Measurements from ENCODE around the gene KCNJ12.

DNA sequence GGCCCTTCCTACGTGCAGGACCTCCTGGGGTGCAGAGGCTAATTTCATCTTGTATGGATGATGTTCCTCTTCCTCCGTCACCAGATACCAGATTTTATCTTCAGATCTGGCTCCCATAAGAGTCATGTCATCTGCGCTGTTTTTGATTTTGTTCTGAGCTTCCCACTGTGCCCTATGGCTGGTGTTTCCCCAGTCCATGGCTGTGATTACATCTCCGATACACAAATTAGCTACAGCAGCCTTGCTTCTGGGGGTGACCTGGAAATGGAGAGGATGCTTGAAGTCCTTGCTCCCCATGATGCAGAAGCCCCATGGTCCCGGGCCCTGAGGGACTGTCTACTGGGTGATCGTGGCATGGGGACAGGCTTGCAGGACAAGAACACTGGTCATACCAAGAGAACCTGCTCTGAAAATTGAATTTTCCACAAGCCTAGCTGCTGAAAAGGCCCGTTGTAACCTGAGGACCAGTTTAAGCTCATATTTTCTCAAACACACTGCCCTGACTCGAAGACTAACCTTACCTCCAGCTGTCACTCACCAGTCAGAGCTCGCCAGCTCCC, 69.0 kb downstream of the KCNJ12 start:
- TF ChIP-seq, protein P1, sequence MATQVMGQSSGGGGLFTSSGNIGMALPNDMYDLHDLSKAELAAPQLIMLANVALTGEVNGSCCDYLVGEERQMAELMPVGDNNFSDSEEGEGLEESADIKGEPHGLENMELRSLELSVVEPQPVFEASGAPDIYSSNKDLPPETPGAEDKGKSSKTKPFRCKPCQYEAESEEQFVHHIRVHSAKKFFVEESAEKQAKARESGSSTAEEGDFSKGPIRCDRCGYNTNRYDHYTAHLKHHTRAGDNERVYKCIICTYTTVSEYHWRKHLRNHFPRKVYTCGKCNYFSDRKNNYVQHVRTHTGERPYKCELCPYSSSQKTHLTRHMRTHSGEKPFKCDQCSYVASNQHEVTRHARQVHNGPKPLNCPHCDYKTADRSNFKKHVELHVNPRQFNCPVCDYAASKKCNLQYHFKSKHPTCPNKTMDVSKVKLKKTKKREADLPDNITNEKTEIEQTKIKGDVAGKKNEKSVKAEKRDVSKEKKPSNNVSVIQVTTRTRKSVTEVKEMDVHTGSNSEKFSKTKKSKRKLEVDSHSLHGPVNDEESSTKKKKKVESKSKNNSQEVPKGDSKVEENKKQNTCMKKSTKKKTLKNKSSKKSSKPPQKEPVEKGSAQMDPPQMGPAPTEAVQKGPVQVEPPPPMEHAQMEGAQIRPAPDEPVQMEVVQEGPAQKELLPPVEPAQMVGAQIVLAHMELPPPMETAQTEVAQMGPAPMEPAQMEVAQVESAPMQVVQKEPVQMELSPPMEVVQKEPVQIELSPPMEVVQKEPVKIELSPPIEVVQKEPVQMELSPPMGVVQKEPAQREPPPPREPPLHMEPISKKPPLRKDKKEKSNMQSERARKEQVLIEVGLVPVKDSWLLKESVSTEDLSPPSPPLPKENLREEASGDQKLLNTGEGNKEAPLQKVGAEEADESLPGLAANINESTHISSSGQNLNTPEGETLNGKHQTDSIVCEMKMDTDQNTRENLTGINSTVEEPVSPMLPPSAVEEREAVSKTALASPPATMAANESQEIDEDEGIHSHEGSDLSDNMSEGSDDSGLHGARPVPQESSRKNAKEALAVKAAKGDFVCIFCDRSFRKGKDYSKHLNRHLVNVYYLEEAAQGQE (IDR thresholded peaks at IDR 0.05; ENCODE audit: unreplicated experiment), result no peak
- no peak for TF ChIP-seq EZH2phosphoT487 (IDR thresholded peaks at IDR 0.05; ENCODE audit: unreplicated experiment)
- TF ChIP-seq POLR2AphosphoS5 (IDR thresholded peaks at IDR 0.05; ENCODE audit: low read depth), result no peak
- TF ChIP-seq, protein P2, sequence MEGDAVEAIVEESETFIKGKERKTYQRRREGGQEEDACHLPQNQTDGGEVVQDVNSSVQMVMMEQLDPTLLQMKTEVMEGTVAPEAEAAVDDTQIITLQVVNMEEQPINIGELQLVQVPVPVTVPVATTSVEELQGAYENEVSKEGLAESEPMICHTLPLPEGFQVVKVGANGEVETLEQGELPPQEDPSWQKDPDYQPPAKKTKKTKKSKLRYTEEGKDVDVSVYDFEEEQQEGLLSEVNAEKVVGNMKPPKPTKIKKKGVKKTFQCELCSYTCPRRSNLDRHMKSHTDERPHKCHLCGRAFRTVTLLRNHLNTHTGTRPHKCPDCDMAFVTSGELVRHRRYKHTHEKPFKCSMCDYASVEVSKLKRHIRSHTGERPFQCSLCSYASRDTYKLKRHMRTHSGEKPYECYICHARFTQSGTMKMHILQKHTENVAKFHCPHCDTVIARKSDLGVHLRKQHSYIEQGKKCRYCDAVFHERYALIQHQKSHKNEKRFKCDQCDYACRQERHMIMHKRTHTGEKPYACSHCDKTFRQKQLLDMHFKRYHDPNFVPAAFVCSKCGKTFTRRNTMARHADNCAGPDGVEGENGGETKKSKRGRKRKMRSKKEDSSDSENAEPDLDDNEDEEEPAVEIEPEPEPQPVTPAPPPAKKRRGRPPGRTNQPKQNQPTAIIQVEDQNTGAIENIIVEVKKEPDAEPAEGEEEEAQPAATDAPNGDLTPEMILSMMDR (conservative IDR thresholded peaks at IDR 0.05; ENCODE audit: low read depth in 2 of 2), result no peak
- TF ChIP-seq EZH2 (IDR thresholded peaks at IDR 0.05; ENCODE audit: low read depth, unreplicated experiment), result no peak
- TF ChIP-seq, protein P3, sequence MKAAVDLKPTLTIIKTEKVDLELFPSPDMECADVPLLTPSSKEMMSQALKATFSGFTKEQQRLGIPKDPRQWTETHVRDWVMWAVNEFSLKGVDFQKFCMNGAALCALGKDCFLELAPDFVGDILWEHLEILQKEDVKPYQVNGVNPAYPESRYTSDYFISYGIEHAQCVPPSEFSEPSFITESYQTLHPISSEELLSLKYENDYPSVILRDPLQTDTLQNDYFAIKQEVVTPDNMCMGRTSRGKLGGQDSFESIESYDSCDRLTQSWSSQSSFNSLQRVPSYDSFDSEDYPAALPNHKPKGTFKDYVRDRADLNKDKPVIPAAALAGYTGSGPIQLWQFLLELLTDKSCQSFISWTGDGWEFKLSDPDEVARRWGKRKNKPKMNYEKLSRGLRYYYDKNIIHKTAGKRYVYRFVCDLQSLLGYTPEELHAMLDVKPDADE (IDR thresholded peaks at IDR 0.05), result no peak
- no peak for TF ChIP-seq STAT1 (IDR thresholded peaks at IDR 0.05; ENCODE audit: unreplicated experiment)
- TF ChIP-seq JUNB (IDR thresholded peaks at IDR 0.05; ENCODE audit: unreplicated experiment), result no peak
- TF ChIP-seq CREB1 (CRISPR knock-in tag; IDR thresholded peaks at IDR 0.05; ENCODE audit: low read depth), result no peak

All from GM23338 (cell line).